Loucy (cell line): ENCODE results near the gene KAT2A.

Experiments used
- CTCF ChIP-seq: fragments of 200-600 bp; sonication (generic); conservative IDR thresholded peaks from 2 replicates; pipeline ENCODE4 v1.5.1; 2014; ENCODE audit warnings: mild to moderate bottlenecking, antibody characterized with exemption, low read length
- EZH2phosphoT487 ChIP-seq: fragments of 200-600 bp; IDR thresholded peaks from 2 replicates; pipeline ENCODE4 v1.6.1; 2018; ENCODE audit warnings: antibody characterized with exemption, mild to moderate bottlenecking, moderate library complexity, borderline replicate concordance

DNA sequence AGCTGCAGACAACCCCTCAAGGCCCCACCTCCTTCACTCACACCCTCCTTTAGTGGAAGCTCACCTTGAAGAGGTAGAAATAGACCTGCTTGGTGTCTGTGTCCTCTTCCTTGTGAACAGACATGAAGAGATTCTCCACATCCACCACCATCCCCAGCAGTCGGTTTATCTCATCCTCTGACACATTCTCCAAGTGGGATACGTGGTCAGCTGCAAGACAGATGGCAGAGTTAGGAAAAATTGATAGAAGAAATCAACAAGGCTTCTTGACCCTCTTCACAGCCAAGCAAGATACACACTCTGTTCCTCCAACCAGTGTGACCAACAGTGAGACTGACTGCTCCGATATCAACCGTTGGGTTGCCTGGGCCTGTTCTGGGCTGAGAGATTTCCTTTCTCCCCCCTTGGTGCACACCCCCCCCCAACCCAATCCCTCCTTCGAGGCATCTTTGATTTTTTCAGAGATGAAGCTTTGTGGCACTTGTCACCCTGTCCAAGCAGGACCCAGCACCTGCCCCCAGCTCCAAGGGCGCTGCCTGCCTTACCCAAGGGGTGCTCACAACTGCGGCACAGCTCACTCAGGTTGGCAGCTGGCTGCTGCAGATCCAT is 902 bp downstream of the KAT2A start:
- TF ChIP-seq CTCF (no peak), EZH2phosphoT487 (no peak)
